Naive thymus-derived CD4-positive, alpha-beta T cell (primary cell): ENCODE measurements around the gene CBFA2T2. TPM values are rescaled to one million over a fixed set of nuclear protein-coding genes. Genes with fewer than 3 reads are reported as not detected.

Experiments used
- ATAC-seq: fragments of 150-1000 bp; cut with Tn5 transposase; 2 replicates; pipeline ENCODE4 v1.10.0; 2021; ENCODE audit warnings: mild to moderate bottlenecking, moderate library complexity
- CTCF ChIA-PET: fragments of 350-600 bp; sonication (Branson Sonifier 250); formaldehyde crosslinking; loops from one replicate; lab custom pipeline; 2021; ENCODE audit warnings: antibody characterized with exemption; lab: Charles Lee
- POLR2A ChIA-PET: fragments of 350-600 bp; sonication (Branson Sonifier 250); formaldehyde crosslinking; loops from one replicate; lab custom pipeline; 2021; ENCODE audit warnings: antibody characterized with exemption, inconsistent platforms; lab: Charles Lee
- DNase-seq, 9 donors: peaks; one replicate each; pipeline versions ENCODE4 v3.0.0 to v3.0.0-alpha.2; 2020 to 2022; ENCODE audit warnings: mixed read lengths in 1 of 9
- H3K27ac ChIP-seq: one replicate; pipeline ENCODE4 v1.7.0; 2013; ENCODE audit warnings: mild to moderate bottlenecking, low read depth, low read length, moderate library complexity
- H3K27me3 ChIP-seq, 2 donors: one replicate each; pipeline ENCODE4 v1.7.0; 2013; ENCODE audit warnings: low read length in 2 of 2, mild to moderate bottlenecking in 2 of 2, moderate library complexity in 2 of 2; ENCODE audit not compliant: control insufficient read depth in 2 of 2, insufficient read depth in 2 of 2
- H3K36me3 ChIP-seq, 3 experiments: 1 replicate in 2 of 3; 2 replicates in 1 of 3; pipeline ENCODE4 v1.7.0; 2013; ENCODE audit warnings: low read length in 3 of 3, mild to moderate bottlenecking in 3 of 3, moderate library complexity in 1 of 3; ENCODE audit not compliant: insufficient read depth in 3 of 3, control insufficient read depth in 2 of 3
- H3K4me1 ChIP-seq, 2 donors: one replicate each; pipeline ENCODE4 v1.7.0; 2013; ENCODE audit warnings: low read length in 2 of 2, mild to moderate bottlenecking in 2 of 2, moderate library complexity in 1 of 2; ENCODE audit not compliant: control insufficient read depth in 2 of 2, insufficient read depth in 2 of 2
- H3K4me3 ChIP-seq: 2 replicates; pipeline ENCODE4 v1.7.0; 2013; ENCODE audit warnings: mild to moderate bottlenecking, low read length
- H3K9me3 ChIP-seq, 3 experiments: 1 replicate in 2 of 3; 2 replicates in 1 of 3; pipeline ENCODE4 v1.7.0; 2013; ENCODE audit warnings: low read length in 3 of 3; ENCODE audit not compliant: control insufficient read depth in 2 of 3
- H3K27ac Mint-ChIP-seq, 9 donors: one replicate each; pipeline ENCODE4 v1.8.0; 2020 to 2022; ENCODE audit warnings: mixed read lengths in 9 of 9, mild to moderate bottlenecking in 8 of 9, moderate library complexity in 5 of 9, inconsistent platforms in 2 of 9
- H3K27me3 Mint-ChIP-seq, 5 donors: one replicate each; pipeline ENCODE4 v1.8.0; 2021 to 2022; ENCODE audit warnings: mixed read lengths in 5 of 5, mild to moderate bottlenecking in 1 of 5
- H3K36me3 Mint-ChIP-seq, 5 donors: one replicate each; pipeline ENCODE4 v1.8.0; 2020 to 2022; ENCODE audit warnings: mixed read lengths in 5 of 5, mild to moderate bottlenecking in 3 of 5, inconsistent platforms in 1 of 5
- H3K4me1 Mint-ChIP-seq, 7 donors: one replicate each; pipeline ENCODE4 v1.8.0; 2020 to 2022; ENCODE audit warnings: mixed read lengths in 7 of 7, mild to moderate bottlenecking in 3 of 7, inconsistent platforms in 1 of 7
- H3K4me3 Mint-ChIP-seq, 10 donors: one replicate each; pipeline ENCODE4 v1.8.0; 2020 to 2022; ENCODE audit warnings: mild to moderate bottlenecking in 10 of 10, mixed read lengths in 10 of 10, moderate library complexity in 6 of 10, inconsistent platforms in 2 of 10
- H3K9me3 Mint-ChIP-seq, 11 donors: one replicate each; pipeline ENCODE4 v1.8.0; 2020 to 2022; ENCODE audit warnings: mixed read lengths in 11 of 11, mild to moderate bottlenecking in 4 of 11, inconsistent platforms in 1 of 11, moderate library complexity in 1 of 11
- intact Hi-C, 2 donors: fragments of 100-400 bp; cut with micrococcal nuclease; formaldehyde crosslinking; loops; one replicate each; pipeline ENCODE4 v1.15.1; 2023
- polyA plus RNA-seq, 2 donors: library from polyadenylated mRNA; unstranded; fragments of 300-500 nt; fragmentation: Illumina TruSeq; gene quantifications; one replicate each; pipeline ENCODE4 v1.2.3, GENCODE V29; 2021
- total RNA-seq, 6 experiments: library from RNA in 5 of 6; stranded (reverse) in 5 of 6; gene quantifications; 1 replicate in 5 of 6; 2 replicates in 1 of 6; pipeline ENCODE4 v1.2.3 and lab custom pipeline; 2021 to 2026

The CBFA2T2 gene
- total and polyA plus RNA-seq, 7 experiments from 2014 or later, result 13.5 to 37.8 (median 26.8) TPM

GRCh38 chr20:33563788-33564187 lies 73.9 kb downstream of the CBFA2T2 start:
- Histone ChIP-seq H3K36me3 (no peaks in the 10 kb centered on the region), H3K27ac (no peak overlapping the region), H3K4me1 (peaks cover 0 to 4% of the 10 kb centered on the region in 2 donors), H3K9me3 (no peaks in the 10 kb centered on the region), H3K27me3 (no peaks in the 10 kb centered on the region), H3K4me3 (no peak overlapping the region)
- CTCF ChIA-PET, result no interaction called here
- POLR2A ChIA-PET, result no interaction called here
- H3K4me1 Mint-ChIP-seq, result peaks cover 6 to 40% (median 35%) of the 10 kb centered on the region in 7 donors
- ATAC-seq (no peak), DNase-seq (no peak)
- peaks cover 0 to 11% (median 5%) of the 10 kb centered on the region in 5 donors for H3K36me3 Mint-ChIP-seq
- H3K27ac Mint-ChIP-seq, result no peak overlapping the region
- no peaks in the 10 kb centered on the region for H3K9me3 Mint-ChIP-seq
- intact Hi-C loops, result no loop called here
- no peak overlapping the region for H3K4me3 Mint-ChIP-seq
- H3K27me3 Mint-ChIP-seq, result no peaks in the 10 kb centered on the region

DNA sequence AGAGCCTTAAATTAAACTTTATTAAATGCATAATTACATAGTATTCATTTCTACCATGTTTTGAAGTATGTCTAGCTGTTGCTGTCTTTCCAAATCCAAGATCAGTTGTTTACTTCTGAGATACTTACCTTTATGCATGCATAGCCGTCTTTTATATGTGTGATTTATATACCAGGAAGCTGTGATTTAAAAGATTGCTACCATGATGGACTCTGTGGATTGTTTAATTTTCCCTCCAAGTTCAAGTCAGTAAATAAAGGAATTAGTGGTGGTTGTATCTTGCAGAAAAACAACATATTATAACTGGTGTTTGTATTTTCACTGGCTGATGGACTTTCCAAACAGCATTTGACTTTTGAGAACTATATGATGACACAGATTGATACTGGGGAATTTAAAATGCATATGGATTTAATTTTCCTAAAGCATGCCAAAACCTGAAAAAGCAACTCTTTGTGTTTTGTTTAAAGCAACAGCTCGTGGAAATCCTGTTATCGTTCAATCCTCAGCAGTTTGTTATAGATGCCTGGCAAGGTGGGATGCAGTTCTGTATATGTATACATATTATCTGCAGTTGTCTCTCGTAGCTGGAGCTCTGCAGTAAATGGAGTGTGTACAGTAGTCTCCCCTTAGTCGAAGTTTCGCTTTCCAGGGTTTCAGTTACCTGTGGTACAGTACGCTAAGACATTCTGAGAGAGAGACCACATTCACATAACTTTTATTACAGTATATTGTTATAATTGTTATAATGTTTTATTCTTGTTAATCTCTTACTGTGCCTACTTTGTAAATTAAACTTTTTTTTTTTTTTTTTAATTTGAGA lies 77.1 kb downstream of the CBFA2T2 start:
- Histone ChIP-seq H3K4me3 (no peak overlapping the region), H3K27ac (no peak overlapping the region), H3K9me3 (no peaks in the 10 kb centered on the region), H3K4me1 (peaks cover 0 to 3% of the 10 kb centered on the region in 2 donors), H3K27me3 (no peaks in the 10 kb centered on the region), H3K36me3 (no peaks in the 10 kb centered on the region)
- POLR2A ChIA-PET, result interaction anchor here (0.6 kb wide), 1 partner anchor 247 kb away, joined by 3 read pairs; no protein-coding TSS in a partner anchor
- intact Hi-C loops, result no loop called here
- no peaks in the 10 kb centered on the region for H3K9me3 Mint-ChIP-seq
- ATAC-seq, result no peak
- H3K4me3 Mint-ChIP-seq, result no peak overlapping the region
- no peaks in the 10 kb centered on the region for H3K27me3 Mint-ChIP-seq
- peaks cover 14 to 62% (median 51%) of the 10 kb centered on the region in 7 donors for H3K4me1 Mint-ChIP-seq
- H3K27ac Mint-ChIP-seq, result no peak overlapping the region
- CTCF ChIA-PET, result interaction anchor here (0.6 kb wide), 1 partner anchor 997 kb away, joined by 3 read pairs; no protein-coding TSS in a partner anchor
- peaks cover 0 to 12% (median 0%) of the 10 kb centered on the region in 5 donors for H3K36me3 Mint-ChIP-seq
- no peak for DNase-seq

DNA sequence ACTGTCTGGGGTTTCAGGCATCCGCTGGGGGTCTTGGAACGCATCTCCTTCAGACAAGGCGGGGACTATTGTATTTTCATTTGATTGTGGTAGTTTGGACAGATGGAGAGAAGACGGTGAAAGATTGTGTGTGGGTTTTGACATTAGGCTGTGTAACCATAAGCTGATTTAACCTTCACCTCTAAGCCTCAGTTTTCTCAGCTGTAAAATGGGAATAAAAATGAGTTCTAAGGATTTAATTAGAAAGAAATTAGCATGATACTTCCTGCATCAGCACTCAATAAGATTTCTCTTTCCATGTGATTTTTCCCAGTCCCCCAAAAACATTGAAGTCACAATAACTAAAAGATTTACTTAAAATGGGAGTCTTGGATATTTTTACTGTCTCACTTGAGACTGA lies 78.1 kb downstream of the CBFA2T2 start:
- no peak for ATAC-seq
- no peak for DNase-seq
- Histone ChIP-seq H3K4me1 (no peaks in the 10 kb centered on the region), H3K36me3 (no peaks in the 10 kb centered on the region), H3K4me3 (no peak overlapping the region), H3K27me3 (no peaks in the 10 kb centered on the region), H3K9me3 (no peaks in the 10 kb centered on the region), H3K27ac (no peak overlapping the region)
- no peaks in the 10 kb centered on the region for H3K27me3 Mint-ChIP-seq
- peak overlapping the region in 1 of 10 donors; percentile 29 for H3K4me3 Mint-ChIP-seq
- H3K9me3 Mint-ChIP-seq, result no peaks in the 10 kb centered on the region
- intact Hi-C loops, result no loop called here
- ChIA-PET POLR2A (interaction anchor here (1.1 kb wide), 1 partner anchor 9 kb away, joined by 3 read pairs; no protein-coding TSS in a partner anchor), CTCF (interaction anchor here (0.6 to 1.2 kb wide), 2 partner anchors 80 to 998 kb away, joined by 3 to 4 read pairs; no protein-coding TSS in a partner anchor)
- H3K27ac Mint-ChIP-seq, result peak overlapping the region in 1 of 9 donors; percentile 16
- H3K36me3 Mint-ChIP-seq, result peaks cover 0 to 16% (median 4%) of the 10 kb centered on the region in 5 donors
- H3K4me1 Mint-ChIP-seq, result peaks cover 14 to 62% (median 47%) of the 10 kb centered on the region in 7 donors

- intact Hi-C loops, result no loop called here
- CTCF ChIA-PET, result interaction anchor here (1.2 kb wide), 1 partner anchor 80 kb away, joined by 4 read pairs; no protein-coding TSS in a partner anchor
- Mint-ChIP-seq H3K4me1 (peaks cover 14 to 63% (median 47%) of the 10 kb centered on the region in 7 donors), H3K4me3 (peak overlapping the region in 2 of 10 donors; percentile 1 to 41), H3K27me3 (no peaks in the 10 kb centered on the region), H3K9me3 (no peaks in the 10 kb centered on the region), H3K27ac (no peak overlapping the region), H3K36me3 (peaks cover 0 to 18% (median 4%) of the 10 kb centered on the region in 5 donors)
- no peaks in the 10 kb centered on the region for H3K9me3 ChIP-seq
- H3K4me3 ChIP-seq, result no peak overlapping the region
- DNase-seq (no peak), ATAC-seq (no peak)
- no peak overlapping the region for H3K27ac ChIP-seq
- H3K4me1 ChIP-seq, result no peaks in the 10 kb centered on the region
- H3K36me3 ChIP-seq, result no peaks in the 10 kb centered on the region
- POLR2A ChIA-PET, result interaction anchor here (1.1 kb wide), 2 partner anchors 9 to 47 kb away, joined by 3 read pairs; no protein-coding TSS in a partner anchor
- H3K27me3 ChIP-seq, result no peaks in the 10 kb centered on the region
Observed at GRCh38 chr20:33568378-33568777, 78.5 kb downstream of the CBFA2T2 start.

- Mint-ChIP-seq H3K27ac (peak overlapping the region in 1 of 9 donors; percentile 34), H3K9me3 (no peaks in the 10 kb centered on the region)
- POLR2A ChIA-PET, result interaction anchor here (1.1 kb wide), 1 partner anchor 47 kb away, joined by 3 read pairs; no protein-coding TSS in a partner anchor
Observed at GRCh38 chr20:33568868-33569801, 79.2 kb downstream of the CBFA2T2 start.

GRCh38 chr20:33569802-33570391 lies 80.0 kb downstream of the CBFA2T2 start:
- ChIA-PET POLR2A (no interaction called here), CTCF (no interaction called here)
- intact Hi-C loops, result no loop called here
- Histone ChIP-seq H3K27ac (no peak overlapping the region), H3K27me3 (no peaks in the 10 kb centered on the region), H3K4me1 (no peaks in the 10 kb centered on the region), H3K9me3 (no peaks in the 10 kb centered on the region), H3K36me3 (no peaks in the 10 kb centered on the region), H3K4me3 (no peak overlapping the region)
- H3K9me3 Mint-ChIP-seq, result no peaks in the 10 kb centered on the region
- no peak for ATAC-seq
- H3K4me3 Mint-ChIP-seq, result peak overlapping the region in 2 of 10 donors; percentile 5 to 7
- H3K4me1 Mint-ChIP-seq, result peaks cover 11 to 60% (median 44%) of the 10 kb centered on the region in 7 donors
- peak overlapping the region in 3 of 9 donors; percentile 3 to 28 (median 10) for H3K27ac Mint-ChIP-seq
- DNase-seq, result no peak
- no peaks in the 10 kb centered on the region for H3K27me3 Mint-ChIP-seq
- H3K36me3 Mint-ChIP-seq, result peaks cover 0 to 15% (median 2%) of the 10 kb centered on the region in 5 donors

More at GRCh38 chr20:33568868-33569801, 79.2 kb downstream of the CBFA2T2 start:
- no peak for DNase-seq
- Mint-ChIP-seq H3K4me1 (peaks cover 11 to 57% (median 44%) of the 10 kb centered on the region in 7 donors), H3K27me3 (no peaks in the 10 kb centered on the region), H3K36me3 (peaks cover 0 to 15% (median 2%) of the 10 kb centered on the region in 5 donors), H3K4me3 (no peak overlapping the region)
- no peaks in the 10 kb centered on the region for H3K9me3 ChIP-seq
- no peak for ATAC-seq
- no peak overlapping the region for H3K27ac ChIP-seq
- no peaks in the 10 kb centered on the region for H3K36me3 ChIP-seq
- intact Hi-C loops, result no loop called here
- H3K27me3 ChIP-seq, result no peaks in the 10 kb centered on the region
- no peaks in the 10 kb centered on the region for H3K4me1 ChIP-seq
- CTCF ChIA-PET, result interaction anchor here (1.2 kb wide), 1 partner anchor 81 kb away, joined by 4 read pairs; no protein-coding TSS in a partner anchor
- H3K4me3 ChIP-seq, result no peak overlapping the region
